Activated T-helper 1 cell treated with anti-CD3 and anti-CD28 coated beads, Interleukin-2, amount 50 U/mL, for 16 hours (primary cell): ENCODE results near the gene VIPR1.

Source experiments
- DNase-seq, 2 donors: peaks; one replicate each; pipeline ENCODE4 v3.0.0-alpha.2; 2020; ENCODE audit warnings: low read depth in 1 of 2, low spot score in 1 of 2

Gene VIPR1

DNA sequence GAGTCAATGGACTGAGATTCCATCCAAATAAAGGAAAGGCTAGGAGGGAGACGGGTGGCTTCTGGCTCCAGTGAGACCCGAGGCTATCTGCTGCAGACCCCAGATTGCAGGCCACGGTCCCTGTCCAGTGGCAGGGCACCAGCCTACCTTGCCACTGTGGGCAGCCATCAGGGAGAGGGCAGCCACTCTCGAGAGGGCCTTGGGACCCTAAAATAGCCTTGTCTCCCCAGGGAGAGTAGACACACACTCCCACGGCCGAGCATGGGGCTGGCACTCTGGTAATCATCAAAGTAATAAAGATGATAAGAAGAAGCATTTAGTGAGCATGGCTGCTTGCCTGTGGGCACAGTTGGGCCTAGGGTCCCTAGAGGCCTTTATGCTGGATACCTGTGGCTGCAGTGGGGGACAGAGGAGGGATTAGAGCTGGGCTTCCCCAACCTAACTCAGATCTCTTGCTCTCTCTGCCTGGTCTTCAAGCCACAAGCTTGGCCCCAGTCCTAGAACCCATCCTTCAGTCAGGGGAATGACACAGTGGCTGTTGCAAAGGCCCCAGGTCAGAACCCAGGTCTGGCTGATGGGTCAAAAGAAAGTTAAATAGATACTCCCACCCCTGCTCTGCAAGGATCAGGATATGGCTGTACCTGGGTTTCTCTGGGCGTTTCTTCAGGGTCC is 9.2 kb upstream of the VIPR1 start:
- DNase-seq = no peak

DNA sequence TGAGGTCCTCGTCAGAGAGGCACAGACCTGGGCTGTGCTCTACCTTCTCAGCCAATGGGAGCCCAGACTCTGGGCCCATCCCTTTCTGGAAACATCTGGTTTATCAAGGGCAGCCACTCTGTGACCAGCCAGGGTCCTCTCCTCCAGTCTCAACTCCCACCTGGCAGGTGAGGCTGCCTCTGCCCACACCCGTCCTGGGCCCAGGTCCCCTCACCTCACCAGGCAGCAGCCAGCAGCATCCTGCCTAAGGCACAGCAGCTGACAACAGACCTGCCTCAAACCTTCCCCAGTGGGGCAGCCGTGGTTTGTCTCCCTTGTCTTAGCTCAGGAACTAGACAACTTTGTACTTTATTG is 8.7 kb upstream of the VIPR1 start:
- DNase-seq = no peak

- DNase-seq = no peak
These were observed 7.0 kb upstream of the VIPR1 start for GRCh38 chr3:42495393-42495792.

- no peak for DNase-seq
These were observed 5.3 kb upstream of the VIPR1 start for GRCh38 chr3:42497009-42497731.

DNA sequence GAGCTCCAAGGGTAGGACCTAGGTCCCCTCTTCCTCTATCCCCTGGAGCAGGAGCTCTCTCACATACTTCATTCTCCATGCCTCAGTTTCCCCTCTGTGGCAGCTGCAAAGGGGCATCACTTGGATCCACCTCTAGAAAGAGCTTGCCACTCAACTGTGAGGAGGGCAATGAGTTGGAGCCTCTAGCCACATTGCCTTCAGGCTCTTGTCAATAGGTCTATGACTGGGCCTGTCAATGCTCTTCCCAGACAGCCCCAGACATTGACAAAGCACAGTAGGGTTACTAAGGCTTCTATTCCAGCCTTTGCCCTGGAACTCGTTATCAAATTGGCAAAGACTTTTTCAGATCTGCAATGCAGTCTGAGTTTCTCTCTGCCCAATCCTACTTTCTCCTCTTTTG is 4.4 kb upstream of the VIPR1 start:
- DNase-seq = no peak

DNA sequence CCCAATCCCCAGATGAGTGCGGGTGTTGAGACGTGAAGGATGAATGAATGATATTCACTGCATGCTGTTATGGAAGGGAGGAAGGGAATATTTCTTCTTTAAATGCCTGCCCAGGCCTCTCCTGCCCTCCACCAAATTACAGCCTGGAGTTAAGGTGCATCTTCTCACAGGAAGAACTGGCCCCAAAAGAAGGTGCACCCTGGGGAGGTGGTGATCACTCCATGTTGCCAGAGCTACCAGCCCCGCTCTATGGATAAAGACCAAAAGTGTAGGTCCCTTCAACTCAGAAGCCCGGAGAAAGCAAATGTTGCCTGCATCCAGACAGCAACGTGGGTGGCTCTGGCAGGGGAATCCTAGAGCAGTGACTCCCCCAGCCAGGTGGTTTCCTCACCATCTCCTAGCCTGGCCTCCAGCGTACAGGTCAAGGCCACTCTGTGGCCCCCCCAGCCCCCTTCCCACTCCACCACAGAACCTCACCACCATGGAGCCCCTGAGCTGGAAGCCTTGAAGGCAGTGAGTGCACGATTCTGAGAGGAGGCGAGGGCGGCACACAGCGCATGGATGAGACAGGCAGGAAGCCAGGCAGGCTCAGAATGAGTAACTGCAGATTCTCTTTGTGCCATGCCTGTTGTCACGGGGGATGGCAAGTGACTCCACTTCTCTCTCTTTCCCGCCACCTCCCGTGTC is 3.5 kb upstream of the VIPR1 start:
- DNase-seq = no peak

DNA sequence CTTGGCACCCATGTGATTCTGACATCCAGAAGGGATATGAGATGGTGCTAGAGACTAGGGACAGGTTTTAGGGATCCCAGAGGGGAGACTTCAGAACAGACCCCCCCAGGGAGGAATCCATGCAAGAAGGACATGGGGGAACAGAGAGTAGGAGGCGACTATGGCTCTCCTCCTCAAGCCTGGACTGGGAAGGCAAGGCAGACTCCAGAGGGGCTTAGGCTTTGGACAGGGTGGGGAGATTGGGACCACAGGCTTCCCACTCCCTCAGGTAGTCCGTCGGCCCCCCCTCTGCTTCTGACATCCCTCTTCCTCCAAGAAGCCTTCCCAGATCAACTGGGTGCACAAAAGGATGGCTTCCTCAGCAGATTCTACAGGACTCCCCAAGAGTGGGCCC is 3.0 kb upstream of the VIPR1 start:
- DNase-seq = no peak

DNA sequence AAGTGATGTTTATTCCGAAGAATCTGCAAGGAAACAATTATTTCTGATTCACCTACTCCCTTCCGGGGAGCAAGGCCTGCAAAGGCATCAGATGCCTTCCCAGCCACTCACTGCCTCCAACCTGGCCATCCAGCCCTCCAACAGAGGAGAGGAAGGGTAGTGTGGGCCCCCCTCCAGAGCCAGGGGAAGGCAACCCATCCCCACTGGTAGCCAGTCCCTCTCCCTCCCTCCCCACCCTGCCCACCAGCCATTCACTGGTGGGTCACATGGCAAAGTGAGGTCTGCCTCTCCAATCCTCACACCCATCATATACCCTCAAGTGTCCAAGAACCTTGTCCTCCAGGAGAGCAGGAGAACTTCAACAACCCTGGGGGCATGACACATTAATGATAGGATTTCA is 2.4 kb upstream of the VIPR1 start:
- no peak for DNase-seq

DNA sequence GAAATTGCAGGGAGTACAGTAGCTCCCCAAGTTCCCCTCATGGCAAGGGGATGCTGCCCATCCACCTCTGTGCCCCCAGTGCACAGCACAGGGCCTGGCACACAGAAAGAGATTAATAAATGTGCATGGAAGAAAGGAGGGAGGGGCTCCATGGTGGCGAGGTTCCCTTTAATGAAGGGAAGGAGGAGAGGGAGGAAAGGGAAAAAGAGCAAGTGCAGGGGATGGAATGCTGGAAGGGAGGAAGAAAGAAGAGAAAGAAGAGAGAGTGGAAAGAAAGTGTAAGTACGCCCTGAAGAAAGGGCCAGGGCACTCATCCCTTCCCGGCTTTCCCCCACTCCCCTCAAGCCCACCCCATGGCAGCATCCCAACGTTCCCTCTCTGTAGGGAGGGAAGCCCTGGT is 1.5 kb upstream of the VIPR1 start:
- no peak for DNase-seq

GRCh38 chr3:42501321-42501680 is 1.1 kb upstream of the VIPR1 start:
- DNase-seq = no peak

GRCh38 chr3:42501681-42502428 is 588 bp upstream of the VIPR1 start:
- DNase-seq = peak; percentile 43 to 44

- no peak for DNase-seq
These were observed 945 bp downstream of the VIPR1 start for GRCh38 chr3:42503251-42503924.

DNA sequence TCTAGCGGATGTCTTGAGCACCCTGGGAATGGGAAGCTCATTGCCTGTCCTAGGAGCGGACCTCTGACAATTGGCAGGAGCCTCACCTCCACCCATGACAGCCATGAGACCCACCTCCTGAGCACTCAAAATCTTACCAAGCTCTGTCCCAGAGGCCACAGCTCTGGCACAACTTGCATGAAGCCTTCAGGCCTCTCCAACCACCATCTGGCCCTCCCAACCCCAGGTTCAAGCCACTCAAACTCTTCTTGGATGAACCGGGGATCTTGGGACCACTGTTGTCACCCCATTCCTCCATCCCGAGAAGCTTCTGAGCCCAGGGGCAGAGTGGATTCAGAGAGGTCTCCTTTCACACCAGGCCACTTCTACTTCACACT is 1.5 kb downstream of the VIPR1 start:
- no peak for DNase-seq

DNA sequence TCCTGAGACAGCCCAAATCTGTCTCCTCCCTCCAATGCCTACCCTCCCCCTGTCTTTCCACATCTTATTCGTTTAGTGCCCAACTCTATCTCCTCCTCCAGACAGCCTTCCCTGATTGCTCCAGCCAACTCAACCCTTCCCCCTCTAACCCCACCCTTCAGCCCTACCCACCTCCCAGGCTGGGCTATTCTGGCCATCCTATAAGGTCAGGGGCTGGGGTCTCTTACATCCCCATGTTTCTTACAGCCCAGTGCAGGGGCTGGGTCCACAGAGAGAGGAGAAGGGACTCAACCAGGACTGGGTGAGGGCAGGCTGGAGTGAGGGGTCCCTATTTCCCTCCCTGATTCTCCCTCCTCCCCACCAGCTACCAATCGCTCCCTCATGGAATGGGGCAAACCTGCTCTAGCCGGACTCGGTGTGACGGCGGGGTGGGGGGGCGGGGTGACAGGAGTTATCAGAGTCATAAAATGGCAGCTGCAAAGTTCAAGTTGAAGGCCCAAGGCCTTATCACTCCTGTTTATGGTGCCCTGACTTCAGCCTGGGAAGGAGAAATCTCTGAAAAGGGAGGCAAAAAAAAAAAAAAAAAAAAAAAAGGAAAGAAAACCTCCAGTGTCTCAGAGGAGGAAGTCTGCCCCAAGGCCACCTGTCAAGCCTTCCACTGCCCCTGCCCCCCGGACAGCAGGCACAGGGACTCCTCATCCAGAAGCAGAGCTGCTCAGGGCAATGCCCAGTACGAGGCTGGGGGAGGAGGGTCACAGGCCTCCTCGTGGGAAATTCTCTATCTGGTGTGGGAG is 2.1 kb downstream of the VIPR1 start:
- no peak for DNase-seq

DNA sequence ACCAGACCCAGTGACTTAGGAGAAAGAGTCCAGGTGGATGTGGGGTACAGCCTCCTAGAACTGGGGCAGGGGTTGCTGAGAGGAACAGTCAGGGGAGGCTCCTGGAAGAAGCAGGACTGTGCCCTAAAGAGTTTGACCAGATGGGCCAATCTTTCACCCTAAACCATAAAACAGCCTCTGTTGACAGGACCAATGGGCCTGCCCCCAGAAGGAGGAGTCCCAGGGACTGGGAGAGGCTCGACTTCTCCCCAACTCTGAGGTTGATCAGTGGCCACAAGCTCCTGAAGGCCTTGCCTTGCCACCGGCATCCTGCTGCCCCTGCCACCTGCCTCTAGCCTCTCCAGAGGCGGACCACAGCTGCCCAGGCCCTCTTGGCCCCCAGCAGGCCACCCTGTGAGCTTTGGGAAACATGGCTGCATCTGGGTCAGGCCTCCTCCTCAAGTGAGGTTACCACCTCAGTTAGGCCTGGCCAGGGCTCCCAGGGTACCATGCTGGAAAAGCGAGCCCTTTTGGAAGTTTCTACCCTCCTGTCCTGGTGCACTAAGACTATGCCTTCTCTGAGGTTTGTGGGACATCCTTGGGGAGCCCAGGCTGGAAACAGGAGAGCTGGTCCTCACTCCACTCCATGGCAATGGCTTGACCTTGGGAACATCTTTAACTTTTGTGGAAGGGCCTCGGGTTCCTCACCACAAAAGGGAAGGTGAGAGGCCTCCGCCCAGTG is 2.8 kb downstream of the VIPR1 start:
- DNase-seq = no peak

- DNase-seq = no peak
These were observed 3.5 kb downstream of the VIPR1 start for GRCh38 chr3:42505849-42506410.

GRCh38 chr3:42507252-42507651 is 4.8 kb downstream of the VIPR1 start:
- DNase-seq = no peak

GRCh38 chr3:42507761-42508335 is 5.4 kb downstream of the VIPR1 start:
- no peak for DNase-seq

- no peak for DNase-seq
These were observed 6.1 kb downstream of the VIPR1 start for GRCh38 chr3:42508562-42508961.
